ENCODE measurements around the gene ZKSCAN7.
"Not testable (repeated sequence)": the region's sequence is repeated elsewhere in the genome, so short reads cannot be mapped to it uniquely, and the experiment has no call there.

Gene ZKSCAN7

GRCh38 chr3:44577354-44577952 lies 22.5 kb downstream of the ZKSCAN7 start:
- DNase-seq (ENCODE audit: low read depth) = not testable (repeated sequence)

GRCh38 chr3:44578316-44578715 lies 23.3 kb downstream of the ZKSCAN7 start:
- DNase-seq (ENCODE audit: low read depth) = not testable (repeated sequence)

- DNase-seq (ENCODE audit: low read depth) = not testable (repeated sequence)
Measured at GRCh38 chr3:44578924-44579515, 24.0 kb downstream of the ZKSCAN7 start.

GRCh38 chr3:44579749-44580148 lies 24.8 kb downstream of the ZKSCAN7 start:
- not testable (repeated sequence) for DNase-seq (ENCODE audit: low read depth)

GRCh38 chr3:44580971-44581370 lies 26.0 kb downstream of the ZKSCAN7 start:
- DNase-seq (ENCODE audit: low read depth) = not testable (repeated sequence)

GRCh38 chr3:44584646-44585501 lies 29.9 kb downstream of the ZKSCAN7 start, which contains the start of gene ZNF660:
Gene ZNF660 (plus strand): TSS chr3:44584964. CDS start chr3:44594194, 9,230 bp downstream.
- no peak for DNase-seq (ENCODE audit: low read depth)

- DNase-seq (ENCODE audit: low read depth) = no peak
Measured at GRCh38 chr3:44596621-44597020, 41.6 kb downstream of the ZKSCAN7 start.

GRCh38 chr3:44601749-44602148 lies 46.8 kb downstream of the ZKSCAN7 start:
- DNase-seq (ENCODE audit: low read depth) = no peak

GRCh38 chr3:44612678-44613077 lies 57.7 kb downstream of the ZKSCAN7 start:
- DNase-seq (ENCODE audit: low read depth) = no peak
